ENCODE measurements around the gene ANKRD55. TPM values are rescaled to one million over a fixed set of nuclear protein-coding genes. Genes with fewer than 3 reads are reported as not detected.

ANKRD55 gene
- total and polyA plus RNA-seq, 2 donors (not counting 3 experiments of a cell fraction or from before 2014, with no cell fraction given) = 1.4 to 2.1 TPM

DNA sequence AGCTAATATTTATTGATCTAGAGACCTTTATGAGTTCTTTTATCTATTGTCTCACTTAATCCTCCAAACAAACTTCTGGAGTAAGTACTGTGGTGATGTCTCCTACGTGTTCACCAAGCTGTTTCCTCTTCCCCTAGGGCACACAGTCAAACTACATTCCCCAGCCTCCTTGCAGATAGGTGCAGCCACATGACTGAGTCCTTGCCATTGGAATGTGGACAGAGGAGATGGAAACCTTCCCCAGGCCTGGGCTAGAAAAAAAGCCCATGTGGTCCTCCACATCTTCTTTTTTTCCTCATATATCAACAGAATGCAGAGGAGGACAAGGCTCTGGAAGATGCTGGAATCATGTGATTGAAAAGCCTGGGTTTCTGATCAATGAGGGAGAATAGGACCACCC is 88.0 kb downstream of the ANKRD55 start:
- DNase-seq (ENCODE audit: low read depth, low spot score) (no peak), FAIRE-seq (no peak)
- dilution Hi-C loops (cut with MboI; ENCODE audit: extremely low pct_ligation_motif_present, low sequenced_read_pairs) (no loop called here), intact Hi-C loops (cut with micrococcal nuclease) (no loop called here)
- no peaks in the 10 kb centered on the region for H3K79me2 ChIP-seq (ENCODE audit: control insufficient read depth, insufficient read depth, low read length)
- H3K27me3 ChIP-seq (ENCODE audit: control insufficient read depth in 2 of 2, insufficient read depth in 2 of 2, low read length in 2 of 2) = no peaks in the 10 kb centered on the region
- ChIA-PET POLR2A (no interaction called here), CTCF (interaction anchor here (1.3 kb wide), 1 partner anchor 12 kb away, joined by 4 read pairs; no protein-coding TSS in a partner anchor)
- H3K4me2 ChIP-seq (ENCODE audit: insufficient read depth, low read length) = no peak overlapping the region
- H3K9me3 ChIP-seq (replicated peaks; ENCODE audit: control insufficient read depth, insufficient read depth, low read length) = no peaks in the 10 kb centered on the region
- H4K20me1 ChIP-seq (replicated peaks; ENCODE audit: control insufficient read depth, extremely low read depth, insufficient read depth, low read length) = no peaks in the 10 kb centered on the region
- peaks cover 7% of the 10 kb centered on the region for H3K4me1 ChIP-seq (ENCODE audit: control insufficient read depth, extremely low read depth, insufficient read depth, low read length)
- H3K9ac ChIP-seq (replicated peaks; ENCODE audit: extremely low read depth, insufficient read depth, low read length) = no peak overlapping the region
- no peaks in the 10 kb centered on the region for H3K36me3 ChIP-seq (ENCODE audit: control insufficient read depth in 2 of 2, extremely low read depth in 1 of 2, insufficient read depth in 2 of 2, low read length in 2 of 2)
- no peak overlapping the region for H2AFZ ChIP-seq (ENCODE audit: low read depth, low read length)
- no peak overlapping the region for H3K4me3 ChIP-seq (replicated peaks in 1 of 3; ENCODE audit: insufficient read depth in 1 of 3, low read depth in 1 of 3, low read length in 3 of 3)
- no peaks in the 10 kb centered on the region for H3K9me1 ChIP-seq (replicated peaks; ENCODE audit: control insufficient read depth, extremely low read depth, insufficient read depth, low read length)
- H3K27ac ChIP-seq (ENCODE audit: insufficient read depth, low read depth, low read length) = no peak overlapping the region
- no TSS peak for BruUV-seq (replicated peaks)
- no peak for TF ChIP-seq POLR2A (IDR thresholded peaks at IDR 0.05; ENCODE audit: low read depth, low read length)
- TF ChIP-seq, protein P1, sequence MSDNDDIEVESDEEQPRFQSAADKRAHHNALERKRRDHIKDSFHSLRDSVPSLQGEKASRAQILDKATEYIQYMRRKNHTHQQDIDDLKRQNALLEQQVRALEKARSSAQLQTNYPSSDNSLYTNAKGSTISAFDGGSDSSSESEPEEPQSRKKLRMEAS (IDR thresholded peaks at IDR 0.05; ENCODE audit: insufficient read depth, insufficient read length) = no peak
- no peak for TF ChIP-seq FOS (IDR thresholded peaks at IDR 0.05; ENCODE audit: borderline replicate concordance, insufficient read depth, low read length)
- TF ChIP-seq JUN (IDR thresholded peaks at IDR 0.05; ENCODE audit: borderline replicate concordance, insufficient read depth, insufficient read length, low read depth) = no peak
- no peak for TF ChIP-seq MYC (IDR thresholded peaks at IDR 0.05; ENCODE audit: low read depth, low read length)
- no peak for TF ChIP-seq GATA2 (IDR thresholded peaks at IDR 0.05; ENCODE audit: insufficient read depth, insufficient read length, low read depth, low read length)

DNA sequence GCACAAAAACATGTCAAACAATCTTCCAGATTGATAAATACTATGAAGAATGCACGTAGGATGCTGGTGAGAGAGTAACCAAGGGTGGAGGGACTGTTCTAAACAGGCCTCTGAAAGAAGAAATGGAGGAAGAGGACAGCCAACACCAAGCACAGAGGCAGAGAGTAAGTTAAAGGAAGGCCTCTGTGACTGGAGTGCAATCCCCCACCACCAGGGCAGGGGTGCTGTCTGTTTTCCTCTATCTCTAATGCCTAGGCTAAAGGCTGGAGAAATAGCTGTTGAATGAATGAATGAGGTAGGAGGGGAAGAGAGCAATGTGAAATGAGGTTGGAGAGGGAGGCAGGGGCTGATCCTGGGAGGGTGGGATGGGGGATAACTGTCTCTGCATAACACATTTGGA is 88.9 kb downstream of the ANKRD55 start:
- dilution Hi-C loops (cut with MboI; ENCODE audit: extremely low pct_ligation_motif_present, low sequenced_read_pairs) = no loop called here
- Histone ChIP-seq H3K9ac (replicated peaks; ENCODE audit: extremely low read depth, insufficient read depth, low read length) (no peak overlapping the region), H3K9me1 (replicated peaks; ENCODE audit: control insufficient read depth, extremely low read depth, insufficient read depth, low read length) (no peaks in the 10 kb centered on the region), H2AFZ (ENCODE audit: low read depth, low read length) (no peak overlapping the region), H3K27me3 (ENCODE audit: control insufficient read depth in 2 of 2, insufficient read depth in 2 of 2, low read length in 2 of 2) (no peaks in the 10 kb centered on the region), H3K4me3 (replicated peaks in 1 of 3; ENCODE audit: insufficient read depth in 1 of 3, low read depth in 1 of 3, low read length in 3 of 3) (no peak overlapping the region), H3K4me1 (ENCODE audit: control insufficient read depth, extremely low read depth, insufficient read depth, low read length) (peaks cover 14% of the 10 kb centered on the region), H3K27ac (ENCODE audit: insufficient read depth, low read depth, low read length) (no peak overlapping the region), H3K9me3 (replicated peaks; ENCODE audit: control insufficient read depth, insufficient read depth, low read length) (no peaks in the 10 kb centered on the region), H4K20me1 (replicated peaks; ENCODE audit: control insufficient read depth, extremely low read depth, insufficient read depth, low read length) (no peaks in the 10 kb centered on the region), H3K79me2 (ENCODE audit: control insufficient read depth, insufficient read depth, low read length) (no peaks in the 10 kb centered on the region), H3K4me2 (ENCODE audit: insufficient read depth, low read length) (no peak overlapping the region), H3K36me3 (ENCODE audit: control insufficient read depth in 2 of 2, extremely low read depth in 1 of 2, insufficient read depth in 2 of 2, low read length in 2 of 2) (no peaks in the 10 kb centered on the region)
- TF ChIP-seq FOS (IDR thresholded peaks at IDR 0.05; ENCODE audit: borderline replicate concordance, insufficient read depth, low read length) (no peak), POLR2A (IDR thresholded peaks at IDR 0.05; ENCODE audit: low read depth, low read length) (no peak), MYC (IDR thresholded peaks at IDR 0.05; ENCODE audit: low read depth, low read length) (no peak), GATA2 (IDR thresholded peaks at IDR 0.05; ENCODE audit: insufficient read depth, insufficient read length, low read depth, low read length) (no peak)
- intact Hi-C loops (cut with micrococcal nuclease) = no loop called here
- DNase-seq (ENCODE audit: low read depth, low spot score) (no peak), FAIRE-seq (no peak)
- BruUV-seq (replicated peaks) = no TSS peak
- POLR2A ChIA-PET = no interaction called here
- CTCF ChIA-PET = interaction anchor here (0.6 to 1.3 kb wide), 2 partner anchors 11 to 600 kb away, joined by 3 to 4 read pairs; no protein-coding TSS in a partner anchor

Measured in endothelial cell of umbilical vein (primary cell).